Left lung (tissue), 10 donors: ENCODE measurements around the gene GINM1. TPM values are rescaled to one million over a fixed set of nuclear protein-coding genes. Genes with fewer than 3 reads are reported as not detected.

Experiments used
- ATAC-seq: fragments of 200-7000 bp; cut with Tn5 transposase; one replicate; pipeline ENCODE4 v1.9.1; 2020; ENCODE audit warnings: moderate library complexity
- DNase-seq, 4 donors: peaks; one replicate each; pipeline ENCODE4 v3.0.0-alpha.2; 2013 to 2020
- H3K27ac ChIP-seq, 2 donors: fragments of 200-600 bp; sonication (generic) in 1 of 2; one replicate each; pipeline versions ENCODE4 v1.5.0 to v1.8.0; 2020 to 2021
- H3K27me3 ChIP-seq, 2 donors: fragments of 200-600 bp; sonication (generic) in 1 of 2; one replicate each; pipeline versions ENCODE4 v1.5.0 to v1.8.0; 2020 to 2021
- H3K36me3 ChIP-seq, 2 donors: fragments of 200-600 bp; sonication (generic) in 1 of 2; one replicate each; pipeline versions ENCODE4 v1.5.0 to v1.8.0; 2020 to 2021
- H3K4me1 ChIP-seq, 2 donors: fragments of 200-600 bp; one replicate each; pipeline ENCODE4 v1.8.0; 2021
- H3K4me3 ChIP-seq, 2 donors: fragments of 200-600 bp; sonication (generic) in 1 of 2; one replicate each; pipeline versions ENCODE4 v1.5.0 to v1.8.0; 2020 to 2021; ENCODE audit warnings: mild to moderate bottlenecking in 1 of 2
- H3K9me3 ChIP-seq, 2 donors: fragments of 200-600 bp; sonication (generic) in 1 of 2; one replicate each; pipeline versions ENCODE4 v1.5.0 to v1.8.0; 2020 to 2021
- CTCF ChIP-seq, 2 donors: fragments of 200-600 bp; sonication (generic) in 1 of 2; IDR thresholded peaks; one replicate each; pipeline versions ENCODE4 v1.5.0 to v1.8.0; 2021; ENCODE audit warnings: antibody characterized with exemption in 2 of 2
- intact Hi-C, 2 donors: fragments of 100-400 bp; cut with DNase I; formaldehyde crosslinking; loops; one replicate each; pipeline versions ENCODE4 v1.11.2 to v1.14.2; 2022
- polyA plus RNA-seq, 6 donors: library from polyadenylated mRNA; unstranded; fragments of 120-200 nt; gene quantifications; one replicate each; pipeline ENCODE4 v1.2.1, GENCODE V29; 2013; ENCODE audit not compliant: insufficient read length in 6 of 6
- total RNA-seq, 2 donors: library from RNA; stranded (reverse); fragmentation: NEBNext Ultra II Directional; extraction: Animal tissue kit (Norgen Biotek cat#: 25700); gene quantifications; one replicate each; pipeline ENCODE4 v1.2.1, GENCODE V29; 2021
- donor health status: DM: no; HTN: yes; CAD: no.
- donor health status: DM: no; HTN: no; CAD: no.

The GINM1 gene
- total and polyA plus RNA-seq, 8 donors = 43.6 to 59.3 (median 53.4) TPM

- peak overlapping the region; percentile 94 to 96 for H3K27ac ChIP-seq
- no peaks in the 10 kb centered on the region for H3K27me3 ChIP-seq
- H3K36me3 ChIP-seq = peaks cover 3 to 11% of the 10 kb centered on the region in 2 donors
- intact Hi-C loops = no loop called here
- no peak for TF ChIP-seq CTCF (IDR thresholded peaks at IDR 0.05)
- peaks cover 11 to 34% of the 10 kb centered on the region in 2 donors for H3K4me1 ChIP-seq
- peak overlapping the region; percentile 80 to 91 for H3K4me3 ChIP-seq
- peak; percentile 9 for ATAC-seq
- H3K9me3 ChIP-seq = no peaks in the 10 kb centered on the region
- DNase-seq = no peak
Measured at GRCh38 chr6:149544646-149545257, 21.4 kb upstream of the GINM1 start.

DNA sequence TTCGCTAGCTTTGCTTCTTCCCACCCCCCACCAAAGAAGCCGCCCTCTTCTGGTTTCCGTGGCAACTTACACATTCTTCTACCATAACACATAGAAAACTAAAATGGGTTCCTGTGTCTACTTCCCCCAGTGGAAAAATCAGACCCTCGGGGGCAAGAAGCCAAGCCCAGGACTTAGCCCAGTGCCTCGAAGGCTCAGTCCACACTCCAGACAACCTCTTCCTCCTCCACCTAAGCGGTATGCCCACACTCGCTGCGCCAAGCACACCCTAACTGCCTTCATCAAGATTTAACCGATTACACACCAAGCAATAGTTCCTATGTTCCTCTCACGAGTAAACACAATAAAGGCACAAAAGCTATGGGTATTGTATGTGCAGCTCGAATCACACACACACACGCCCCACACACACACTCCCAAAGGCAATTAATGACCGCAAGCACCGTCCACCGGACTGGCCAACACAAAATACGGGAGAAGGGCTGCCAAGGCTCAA, 20.9 kb upstream of the GINM1 start:
- Histone ChIP-seq H3K9me3 (no peaks in the 10 kb centered on the region), H3K4me1 (peaks cover 11 to 34% of the 10 kb centered on the region in 2 donors), H3K27ac (peak overlapping the region; percentile 94 to 96), H3K36me3 (peaks cover 0 to 6% of the 10 kb centered on the region in 2 donors), H3K27me3 (no peaks in the 10 kb centered on the region), H3K4me3 (peak overlapping the region; percentile 80 to 91)
- intact Hi-C loops = no loop called here
- no peak for TF ChIP-seq CTCF (IDR thresholded peaks at IDR 0.05)
- ATAC-seq (peak; percentile 58), DNase-seq (peak in 3 of 4 donors; percentile 43 to 85 (median 78))

- Histone ChIP-seq H3K9me3 (no peaks in the 10 kb centered on the region), H3K4me3 (peak within 1 kb of the TSS; percentile 80 to 91), H3K36me3 (no peaks in the 10 kb centered on the region), H3K27ac (peak within 1 kb of the TSS; percentile 94 to 96), H3K4me1 (peaks cover 11 to 34% of the 10 kb centered on the region in 2 donors), H3K27me3 (no peaks in the 10 kb centered on the region)
- DNase-seq (peak; percentile 96 to 98 (median 98)), ATAC-seq (peak; percentile 97)
- intact Hi-C loops = no loop called here
- peak; percentile 83 to 84 for TF ChIP-seq CTCF (IDR thresholded peaks at IDR 0.05)
Measured at GRCh38 chr6:149545754-149546471, 20.3 kb upstream of the GINM1 start, which contains the start of gene PPIL4. Gene PPIL4, minus strand, starts transcription at chr6:149546043. Its CDS starts 38 bp downstream, at chr6:149546005.

DNA sequence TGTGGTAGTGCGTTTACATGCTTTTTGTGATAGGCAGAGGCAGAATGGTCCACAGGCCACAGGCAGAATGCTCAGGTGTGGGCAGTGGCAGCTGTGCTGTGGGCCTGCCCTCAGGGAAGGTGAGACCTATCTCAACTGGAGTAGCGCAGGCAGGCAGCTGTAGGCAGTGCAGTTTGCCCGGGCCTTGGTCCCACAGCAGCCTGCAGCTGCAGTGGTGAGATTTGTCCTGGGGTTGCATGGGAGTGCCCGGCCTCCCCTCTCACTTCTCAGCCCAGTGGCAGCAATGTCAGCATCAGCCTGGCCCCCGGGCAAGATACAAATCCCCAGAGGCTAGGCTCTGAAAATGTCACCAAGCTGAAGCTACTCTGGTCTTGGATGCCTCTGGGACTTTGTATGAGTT, 14.3 kb upstream of the GINM1 start:
- TF ChIP-seq CTCF (IDR thresholded peaks at IDR 0.05) = no peak
- no peak for ATAC-seq
- Histone ChIP-seq H3K9me3 (no peaks in the 10 kb centered on the region), H3K27ac (no peak overlapping the region), H3K27me3 (peaks cover 5 to 24% of the 10 kb centered on the region in 2 donors), H3K4me3 (no peak overlapping the region), H3K36me3 (no peaks in the 10 kb centered on the region), H3K4me1 (peaks cover 0 to under 1% of the 10 kb centered on the region in 2 donors)
- no peak for DNase-seq
- intact Hi-C loops = no loop called here

DNA sequence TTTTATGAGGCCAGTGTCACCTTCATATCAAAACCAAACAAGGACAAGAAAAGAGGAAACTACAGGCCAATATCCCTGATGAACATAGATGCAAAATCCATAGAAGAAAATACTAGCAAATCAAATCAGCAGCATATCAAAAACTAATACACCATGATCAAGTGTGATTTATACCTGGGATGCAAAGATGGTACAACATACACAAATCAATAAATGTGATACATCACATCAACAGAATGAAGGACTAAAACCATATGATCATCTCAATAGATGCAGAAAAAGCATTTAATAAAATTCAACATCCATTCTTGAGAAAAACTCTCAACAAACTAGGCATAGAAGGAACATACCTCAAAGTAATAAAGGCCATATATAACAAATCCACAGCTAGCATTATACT, 8.1 kb upstream of the GINM1 start:
- no peaks in the 10 kb centered on the region for H3K36me3 ChIP-seq
- ATAC-seq (no peak), DNase-seq (no peak)
- no peaks in the 10 kb centered on the region for H3K9me3 ChIP-seq
- no peak for TF ChIP-seq CTCF (IDR thresholded peaks at IDR 0.05)
- H3K27ac ChIP-seq = no peak overlapping the region
- H3K27me3 ChIP-seq = peaks cover 5 to 28% of the 10 kb centered on the region in 2 donors
- peaks cover 0 to 2% of the 10 kb centered on the region in 2 donors for H3K4me1 ChIP-seq
- no peak overlapping the region for H3K4me3 ChIP-seq
- intact Hi-C loops = no loop called here
